RWPE2 (cell line): Measurements from ENCODE around the gene COX19.
A peak's percentile ranks its signal among the peaks of the same experiment; 100 is the strongest.

Experiments used
- ATAC-seq: fragments of 200-7000 bp; cut with Tn5 transposase; 3 replicates; pipeline ENCODE4 v1.9.1; 2021; ENCODE audit warnings: low read depth
- DNase-seq: peaks from one replicate; pipeline ENCODE4 v3.0.0-alpha.2; 2020; ENCODE audit warnings: low spot score
- H3K27ac ChIP-seq: fragments of 450-650 bp; 2 replicates; pipeline ENCODE4 v1.5.1; 2017; ENCODE audit warnings: mild to moderate bottlenecking; ENCODE audit not compliant: poor library complexity, severe bottlenecking
- H3K27me3 ChIP-seq: fragments of 250-450 bp; sonication (Bioruptor Pico); 2 replicates; pipeline ENCODE4 v1.5.1; 2021; ENCODE audit warnings: mild to moderate bottlenecking, moderate library complexity; ENCODE audit not compliant: insufficient read depth, poor library complexity, severe bottlenecking
- H3K36me3 ChIP-seq: fragments of 250-450 bp; sonication (Bioruptor Pico); 2 replicates; pipeline ENCODE4 v1.5.1; 2020; ENCODE audit warnings: low read depth, mild to moderate bottlenecking, moderate library complexity
- H3K4me1 ChIP-seq: fragments of 250-450 bp; sonication (Bioruptor Pico); 2 replicates; pipeline ENCODE4 v1.5.1; 2021; ENCODE audit warnings: mild to moderate bottlenecking, moderate library complexity; ENCODE audit not compliant: insufficient read depth, poor library complexity, severe bottlenecking
- H3K4me3 ChIP-seq: fragments of 250-450 bp; sonication (Bioruptor Pico); 2 replicates; pipeline ENCODE4 v1.5.1; 2021; ENCODE audit warnings: mild to moderate bottlenecking, moderate library complexity; ENCODE audit not compliant: severe bottlenecking
- H3K9me3 ChIP-seq: fragments of 250-450 bp; sonication (Bioruptor Pico); 2 replicates; pipeline ENCODE4 v1.5.1; 2021; ENCODE audit warnings: mild to moderate bottlenecking, moderate library complexity; ENCODE audit not compliant: severe bottlenecking
- CTCF ChIP-seq: fragments of 450-650 bp; IDR thresholded peaks from one replicate; pipeline ENCODE4 v1.5.1; 2017; ENCODE audit warnings: mild to moderate bottlenecking, moderate library complexity; ENCODE audit not compliant: poor library complexity, severe bottlenecking

The COX19 gene

GRCh38 chr7:959271-959670 lies 16.1 kb downstream of the COX19 start:
- H3K27me3 ChIP-seq: peaks cover 6% of the 10 kb centered on the region
- H3K9me3 ChIP-seq: no peaks in the 10 kb centered on the region
- no peak overlapping the region for H3K4me3 ChIP-seq
- TF ChIP-seq CTCF: no peak
- no peaks in the 10 kb centered on the region for H3K4me1 ChIP-seq
- H3K27ac ChIP-seq: no peak overlapping the region
- no peaks in the 10 kb centered on the region for H3K36me3 ChIP-seq
- ATAC-seq (no peak), DNase-seq (peak; percentile 52)

- Histone ChIP-seq H3K27ac (no peak overlapping the region), H3K36me3 (no peaks in the 10 kb centered on the region), H3K27me3 (peaks cover 5% of the 10 kb centered on the region), H3K9me3 (no peaks in the 10 kb centered on the region), H3K4me1 (no peaks in the 10 kb centered on the region), H3K4me3 (no peak overlapping the region)
- ATAC-seq (no peak), DNase-seq (peak; percentile 52)
- no peak for TF ChIP-seq CTCF
Observed at GRCh38 chr7:958221-959200, 16.8 kb downstream of the COX19 start.

GRCh38 chr7:957418-958220 lies 17.7 kb downstream of the COX19 start:
- H3K9me3 ChIP-seq: no peaks in the 10 kb centered on the region
- H3K27ac ChIP-seq: no peak overlapping the region
- DNase-seq: peak; percentile 58
- no peaks in the 10 kb centered on the region for H3K4me1 ChIP-seq
- ATAC-seq: no peak
- no peaks in the 10 kb centered on the region for H3K27me3 ChIP-seq
- H3K4me3 ChIP-seq: no peak overlapping the region
- H3K36me3 ChIP-seq: no peaks in the 10 kb centered on the region
- TF ChIP-seq CTCF: no peak

- no peak for TF ChIP-seq CTCF
- ATAC-seq (no peak), DNase-seq (peak; percentile 44)
- no peaks in the 10 kb centered on the region for H3K27me3 ChIP-seq
- no peaks in the 10 kb centered on the region for H3K4me1 ChIP-seq
- no peaks in the 10 kb centered on the region for H3K9me3 ChIP-seq
- H3K36me3 ChIP-seq: no peaks in the 10 kb centered on the region
- no peak overlapping the region for H3K27ac ChIP-seq
- no peak overlapping the region for H3K4me3 ChIP-seq
Observed at GRCh38 chr7:956031-956430, 19.3 kb downstream of the COX19 start.
